Smooth muscle cell (in vitro differentiated cells): ENCODE measurements around the gene ADRA2B. TPM values are rescaled to one million over a fixed set of nuclear protein-coding genes. Genes with fewer than 3 reads are reported as not detected.

Experiments used
- DNase-seq: peaks from one replicate; lab custom pipeline; 2025; ENCODE audit not compliant: unreplicated experiment; lab: John Stamatoyannopoulos, UW
- H2AFZ ChIP-seq: fragments of 200-600 bp; sonication (generic); 2 replicates; pipeline ENCODE4 v1.6.0; 2016; ENCODE audit warnings: antibody characterized with exemption, low read depth, mild to moderate bottlenecking
- H3F3A ChIP-seq: fragments of 200-600 bp; sonication (generic); 2 replicates; pipeline ENCODE4 v1.6.0; 2017; ENCODE audit warnings: antibody characterized with exemption, low read depth
- H3K27ac ChIP-seq: fragments of 200-600 bp; sonication (generic); 2 replicates; pipeline ENCODE4 v1.5.1; 2016; ENCODE audit warnings: low read depth, mild to moderate bottlenecking
- H3K27me3 ChIP-seq: fragments of 200-600 bp; sonication (generic); 2 replicates; pipeline ENCODE4 v1.6.1; 2016; ENCODE audit warnings: low read depth, mild to moderate bottlenecking
- H3K36me3 ChIP-seq: fragments of 200-600 bp; sonication (generic); 2 replicates; pipeline ENCODE4 v1.5.1; 2016; ENCODE audit warnings: low read depth
- H3K4me1 ChIP-seq: fragments of 200-600 bp; sonication (generic); 2 replicates; pipeline ENCODE4 v1.5.1; 2016; ENCODE audit warnings: low read depth
- H3K4me2 ChIP-seq: fragments of 200-600 bp; sonication (generic); 2 replicates; pipeline ENCODE4 v1.6.0; 2016; ENCODE audit warnings: mild to moderate bottlenecking
- H3K4me3 ChIP-seq: fragments of 200-600 bp; sonication (generic); 2 replicates; pipeline ENCODE4 v1.5.1; 2016; ENCODE audit warnings: mild to moderate bottlenecking
- H3K79me2 ChIP-seq: fragments of 200-600 bp; sonication (generic); 2 replicates; pipeline ENCODE4 v1.6.0; 2016; ENCODE audit warnings: low read depth, mild to moderate bottlenecking
- H3K9ac ChIP-seq: fragments of 200-600 bp; sonication (generic); 2 replicates; pipeline ENCODE4 v1.6.0; 2016; ENCODE audit warnings: low read depth
- H3K9me3 ChIP-seq: fragments of 200-600 bp; sonication (generic); replicated peaks from 2 replicates; pipeline ENCODE4 v1.5.1; 2016; ENCODE audit warnings: low read depth
- H4K20me1 ChIP-seq: fragments of 200-600 bp; sonication (generic); 2 replicates; pipeline ENCODE4 v1.6.0; 2016; ENCODE audit warnings: low read depth
- WGBS: methylation state at CpG from one replicate; pipeline ENCODE4 v1.1.7; 2016; ENCODE audit warnings: low lambda C conversion rate; 5-methylcytosine and 5-hydroxymethylcytosine counted together
- polyA plus RNA-seq: library from polyadenylated mRNA; unstranded; fragments of >200 nt; fragmentation: Nextera tagmentation; extraction: Ambion mirVana; gene quantifications from 2 replicates; pipeline ENCODE4 v1.2.1, GENCODE V29; 2016
- total RNA-seq: library from RNA; depleted of rRNA; stranded (reverse); fragments of >200 nt; gene quantifications from 2 replicates; pipeline ENCODE4 v1.2.3, GENCODE V29; 2014
- TF ChIP-seq, protein P1 (sequence below): fragments of 200-600 bp; sonication (generic); IDR thresholded peaks from 2 replicates; pipeline ENCODE4 v1.5.1; 2017; ENCODE audit warnings: borderline replicate concordance, mild to moderate bottlenecking, antibody characterized with exemption; ENCODE audit not compliant: insufficient read depth, poor library complexity, severe bottlenecking

ADRA2B gene
- total and polyA plus RNA-seq, 2 experiments from 2014 or later, result 0.06 to 1.2 TPM

DNA sequence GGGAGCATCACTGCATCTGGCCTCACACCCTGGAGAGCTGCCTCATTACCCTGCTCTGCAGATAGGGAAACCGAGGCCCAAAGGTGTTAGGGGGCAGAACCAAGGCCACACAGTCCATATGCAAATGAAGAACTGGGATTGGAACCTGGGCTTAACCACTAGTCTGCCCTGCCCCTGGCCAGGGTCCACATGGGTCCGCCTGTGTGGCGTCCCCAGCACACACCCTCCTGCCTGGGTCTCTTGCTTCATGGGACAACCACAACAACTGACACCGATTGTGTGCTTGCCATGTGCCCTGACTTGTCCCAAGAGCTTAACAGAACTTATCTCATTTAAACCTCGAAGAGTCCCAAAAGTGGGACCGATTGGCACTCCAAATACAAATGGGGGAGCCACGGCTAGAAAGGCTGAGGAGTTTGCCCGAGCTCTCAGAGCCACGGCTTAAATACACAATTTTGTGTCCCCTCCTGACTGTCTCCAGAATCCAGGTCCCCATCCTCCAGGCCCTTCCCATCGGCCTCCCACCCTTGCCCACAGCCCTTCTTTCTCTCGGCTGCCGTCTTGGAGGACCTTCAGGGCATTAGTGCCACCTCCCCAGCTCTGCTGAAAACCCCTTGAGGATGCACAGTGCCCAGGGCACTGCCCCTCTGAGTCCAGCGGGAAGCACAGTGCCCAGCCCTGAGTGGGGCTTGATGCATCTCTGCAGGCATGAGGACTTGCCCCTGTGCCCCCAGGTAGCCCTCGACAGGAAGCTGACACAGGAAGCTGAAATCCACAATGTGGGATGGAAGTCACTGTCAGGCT lies 34.6 kb upstream of the ADRA2B start:
- no peak for DNase-seq
- WGBS, result 93% methylated on average over 14 of the region's 14 CpGs

DNA sequence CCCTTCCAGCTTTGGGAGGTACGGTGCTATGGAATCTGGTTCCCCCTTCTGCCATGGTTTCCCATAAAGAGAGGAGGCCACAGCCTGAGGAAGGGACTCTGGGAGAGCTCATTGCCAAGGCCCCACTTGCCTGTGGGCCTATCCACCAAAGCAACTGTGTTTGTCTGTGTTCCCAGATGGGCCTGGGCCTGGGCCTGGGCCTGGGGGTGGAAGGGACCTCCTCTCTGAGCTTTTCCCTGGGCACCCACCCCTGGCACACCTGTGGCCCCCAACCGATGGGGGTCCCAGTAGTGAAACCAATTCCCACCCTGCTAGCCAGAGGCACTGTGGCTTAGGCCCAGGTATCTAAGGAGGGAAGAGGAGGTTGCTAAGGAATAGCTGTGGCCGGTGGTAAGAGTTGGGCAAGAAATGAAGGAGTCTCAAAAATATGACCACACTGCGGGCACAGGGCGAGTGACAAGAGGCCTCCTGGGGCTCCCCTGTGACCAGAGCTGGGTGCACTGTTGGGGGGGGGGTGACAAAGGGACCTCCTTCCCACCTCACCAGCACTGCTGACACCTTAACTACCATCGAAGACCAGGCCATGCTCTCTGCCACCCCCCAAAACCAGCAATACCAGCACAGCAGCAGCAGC lies 33.8 kb upstream of the ADRA2B start:
- no peak overlapping the region for H3K27ac ChIP-seq
- H3K4me2 ChIP-seq, result no peak overlapping the region
- H3K9ac ChIP-seq, result no peak overlapping the region
- no peaks in the 10 kb centered on the region for H3F3A ChIP-seq
- TF ChIP-seq, protein P1, sequence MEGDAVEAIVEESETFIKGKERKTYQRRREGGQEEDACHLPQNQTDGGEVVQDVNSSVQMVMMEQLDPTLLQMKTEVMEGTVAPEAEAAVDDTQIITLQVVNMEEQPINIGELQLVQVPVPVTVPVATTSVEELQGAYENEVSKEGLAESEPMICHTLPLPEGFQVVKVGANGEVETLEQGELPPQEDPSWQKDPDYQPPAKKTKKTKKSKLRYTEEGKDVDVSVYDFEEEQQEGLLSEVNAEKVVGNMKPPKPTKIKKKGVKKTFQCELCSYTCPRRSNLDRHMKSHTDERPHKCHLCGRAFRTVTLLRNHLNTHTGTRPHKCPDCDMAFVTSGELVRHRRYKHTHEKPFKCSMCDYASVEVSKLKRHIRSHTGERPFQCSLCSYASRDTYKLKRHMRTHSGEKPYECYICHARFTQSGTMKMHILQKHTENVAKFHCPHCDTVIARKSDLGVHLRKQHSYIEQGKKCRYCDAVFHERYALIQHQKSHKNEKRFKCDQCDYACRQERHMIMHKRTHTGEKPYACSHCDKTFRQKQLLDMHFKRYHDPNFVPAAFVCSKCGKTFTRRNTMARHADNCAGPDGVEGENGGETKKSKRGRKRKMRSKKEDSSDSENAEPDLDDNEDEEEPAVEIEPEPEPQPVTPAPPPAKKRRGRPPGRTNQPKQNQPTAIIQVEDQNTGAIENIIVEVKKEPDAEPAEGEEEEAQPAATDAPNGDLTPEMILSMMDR, result no peak
- DNase-seq, result no peak
- no peaks in the 10 kb centered on the region for H3K9me3 ChIP-seq
- no peaks in the 10 kb centered on the region for H3K36me3 ChIP-seq
- no peaks in the 10 kb centered on the region for H3K79me2 ChIP-seq
- no peak overlapping the region for H3K4me3 ChIP-seq
- no peaks in the 10 kb centered on the region for H3K27me3 ChIP-seq
- H3K4me1 ChIP-seq, result peaks cover 4% of the 10 kb centered on the region
- no peak overlapping the region for H2AFZ ChIP-seq
- WGBS, result 97% methylated on average over 6 of the region's 6 CpGs
- no peaks in the 10 kb centered on the region for H4K20me1 ChIP-seq

More for the DNA sequence above, 34.6 kb upstream of the ADRA2B start:
- Histone ChIP-seq H3F3A (no peaks in the 10 kb centered on the region), H3K9me3 (no peaks in the 10 kb centered on the region), H3K4me3 (no peak overlapping the region), H3K27ac (no peak overlapping the region), H3K79me2 (no peaks in the 10 kb centered on the region), H3K4me1 (no peaks in the 10 kb centered on the region), H3K9ac (no peak overlapping the region), H3K4me2 (no peak overlapping the region), H3K36me3 (no peaks in the 10 kb centered on the region), H4K20me1 (no peaks in the 10 kb centered on the region), H2AFZ (no peak overlapping the region), H3K27me3 (no peaks in the 10 kb centered on the region)
- TF ChIP-seq, protein P1, result no peak

DNA sequence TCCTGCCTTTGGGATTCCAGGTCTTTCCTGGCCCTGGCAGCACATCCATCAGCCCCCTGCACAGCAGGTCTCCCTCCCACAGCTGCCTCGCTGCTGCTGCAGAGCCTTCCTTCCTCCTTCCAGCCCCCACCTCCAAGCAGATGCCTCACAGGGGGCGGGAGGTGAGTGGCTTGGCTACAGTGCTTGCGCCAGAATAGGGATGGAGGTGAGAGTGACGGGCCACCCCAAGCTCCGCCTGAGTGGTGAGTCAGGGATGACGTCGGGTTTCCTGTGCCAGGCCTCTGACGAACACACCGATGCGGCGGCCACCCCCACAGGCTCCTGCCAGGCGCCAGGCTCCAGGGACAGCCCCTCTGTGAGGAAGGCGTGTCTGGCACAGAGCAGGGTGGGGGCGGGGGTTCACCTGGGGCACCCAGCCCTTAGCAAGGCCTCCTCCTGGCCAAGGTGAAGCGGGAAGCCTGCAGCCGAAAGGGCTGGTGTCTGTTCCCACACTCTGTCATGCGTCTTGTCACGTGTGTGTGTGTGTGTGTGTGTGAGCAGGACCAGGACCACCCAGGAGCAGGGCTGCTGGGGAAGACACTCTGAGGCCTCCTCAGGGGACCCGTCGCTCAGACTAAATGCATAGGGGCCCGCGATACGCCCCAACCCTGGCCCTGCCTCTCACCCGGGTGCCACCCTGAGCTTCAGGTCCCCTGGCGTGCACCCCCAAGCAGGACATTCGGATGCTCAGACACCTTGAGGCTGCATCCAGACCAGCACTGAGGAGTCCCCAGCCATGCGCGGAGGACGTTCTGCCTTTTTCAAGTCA lies 32.2 kb upstream of the ADRA2B start:
- Histone ChIP-seq H3K79me2 (no peaks in the 10 kb centered on the region), H3K9me3 (no peaks in the 10 kb centered on the region), H3K4me2 (peak overlapping the region; percentile 64), H3K9ac (peak overlapping the region; percentile 20), H3K27ac (peak overlapping the region; percentile 16), H4K20me1 (peaks cover 5% of the 10 kb centered on the region), H3K4me1 (peaks cover 4% of the 10 kb centered on the region), H3K36me3 (no peaks in the 10 kb centered on the region), H2AFZ (peak overlapping the region; percentile 69), H3F3A (no peaks in the 10 kb centered on the region), H3K4me3 (no peak overlapping the region), H3K27me3 (no peaks in the 10 kb centered on the region)
- TF ChIP-seq, protein P1, result no peak
- peak; percentile 68 for DNase-seq
- WGBS, result 39% methylated on average over 23 of the region's 29 CpGs
